ENCODE data around the gene CGN.

DNA sequence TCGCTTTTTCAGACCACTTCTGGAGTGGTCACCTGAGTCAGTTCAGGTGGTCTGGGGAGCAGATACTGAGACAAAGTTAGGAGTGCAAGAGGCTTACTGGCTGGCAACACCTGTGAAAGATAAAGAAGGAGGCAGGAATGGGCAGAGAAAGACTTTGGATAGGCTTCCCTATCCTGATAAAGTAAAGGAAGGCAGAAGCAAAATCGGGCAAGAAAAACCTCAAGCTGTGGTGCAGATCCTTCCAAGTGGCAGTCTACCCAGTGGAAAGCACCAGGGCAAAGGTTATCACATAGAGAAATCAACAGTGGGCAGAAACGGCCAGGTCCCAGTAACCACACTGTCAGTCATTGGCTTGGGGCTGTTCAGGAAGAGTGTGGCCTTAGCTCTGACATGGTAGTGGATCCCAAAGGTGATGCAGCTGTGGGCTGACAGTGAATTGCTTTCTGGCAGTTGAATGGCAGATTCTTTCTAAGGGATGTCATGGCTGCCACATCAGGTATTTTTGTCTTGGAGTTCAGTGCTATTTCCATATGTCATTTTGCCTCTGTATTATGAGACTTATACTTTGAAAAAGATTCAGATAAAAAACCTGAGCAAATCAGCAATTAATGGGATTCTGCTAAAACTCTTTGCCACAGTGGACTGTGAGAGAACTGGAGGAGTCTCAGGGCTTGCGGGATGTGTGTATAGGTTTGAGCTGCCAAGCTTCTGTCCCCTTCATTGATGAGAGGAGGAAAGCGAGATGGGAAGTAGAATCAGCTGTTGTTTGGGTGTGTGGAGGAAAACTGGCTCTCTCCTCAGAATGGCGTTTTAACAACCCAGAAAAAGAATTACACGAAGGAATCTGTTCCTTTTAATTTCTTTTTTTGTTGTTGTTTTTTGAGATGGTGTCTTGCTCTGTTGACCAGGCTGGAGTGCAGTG is 8.1 kb upstream of the CGN start:
- TF ChIP-seq, protein P1, sequence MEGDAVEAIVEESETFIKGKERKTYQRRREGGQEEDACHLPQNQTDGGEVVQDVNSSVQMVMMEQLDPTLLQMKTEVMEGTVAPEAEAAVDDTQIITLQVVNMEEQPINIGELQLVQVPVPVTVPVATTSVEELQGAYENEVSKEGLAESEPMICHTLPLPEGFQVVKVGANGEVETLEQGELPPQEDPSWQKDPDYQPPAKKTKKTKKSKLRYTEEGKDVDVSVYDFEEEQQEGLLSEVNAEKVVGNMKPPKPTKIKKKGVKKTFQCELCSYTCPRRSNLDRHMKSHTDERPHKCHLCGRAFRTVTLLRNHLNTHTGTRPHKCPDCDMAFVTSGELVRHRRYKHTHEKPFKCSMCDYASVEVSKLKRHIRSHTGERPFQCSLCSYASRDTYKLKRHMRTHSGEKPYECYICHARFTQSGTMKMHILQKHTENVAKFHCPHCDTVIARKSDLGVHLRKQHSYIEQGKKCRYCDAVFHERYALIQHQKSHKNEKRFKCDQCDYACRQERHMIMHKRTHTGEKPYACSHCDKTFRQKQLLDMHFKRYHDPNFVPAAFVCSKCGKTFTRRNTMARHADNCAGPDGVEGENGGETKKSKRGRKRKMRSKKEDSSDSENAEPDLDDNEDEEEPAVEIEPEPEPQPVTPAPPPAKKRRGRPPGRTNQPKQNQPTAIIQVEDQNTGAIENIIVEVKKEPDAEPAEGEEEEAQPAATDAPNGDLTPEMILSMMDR (IDR thresholded peaks at IDR 0.05): no peak
- no peak for TF ChIP-seq POLR2A (IDR thresholded peaks at IDR 0.05)

All from right lobe of liver (tissue), 4 donors.